Vagina (tissue), 2 donors: Measurements from ENCODE around the gene TMEM100.

Source experiments
- POLR2A ChIP-seq, 2 donors: fragments of 450-650 bp; IDR thresholded peaks; one replicate each; pipeline ENCODE4 v1.6.1; 2017; ENCODE audit warnings: antibody characterized with exemption in 2 of 2, mild to moderate bottlenecking in 2 of 2, moderate library complexity in 2 of 2
- POLR2AphosphoS5 ChIP-seq, 2 donors: sonication (generic); formaldehyde crosslinking; IDR thresholded peaks; one replicate each; pipeline ENCODE4 v1.9.0; 2017; ENCODE audit warnings: antibody characterized with exemption in 2 of 2, mild to moderate bottlenecking in 2 of 2, low read depth in 1 of 2; ENCODE audit not compliant: insufficient read depth in 1 of 2
- TF ChIP-seq, protein P1 (sequence below), 3 experiments: fragments of 450-650 bp in 2 of 3; fragments of 200-600 bp in 1 of 3; sonication (generic) in 1 of 3; IDR thresholded peaks; one replicate each; pipeline ENCODE4 v1.5.1; 2017 to 2019; ENCODE audit warnings: antibody characterized with exemption in 3 of 3, mild to moderate bottlenecking in 2 of 3, moderate library complexity in 2 of 3

DNA sequence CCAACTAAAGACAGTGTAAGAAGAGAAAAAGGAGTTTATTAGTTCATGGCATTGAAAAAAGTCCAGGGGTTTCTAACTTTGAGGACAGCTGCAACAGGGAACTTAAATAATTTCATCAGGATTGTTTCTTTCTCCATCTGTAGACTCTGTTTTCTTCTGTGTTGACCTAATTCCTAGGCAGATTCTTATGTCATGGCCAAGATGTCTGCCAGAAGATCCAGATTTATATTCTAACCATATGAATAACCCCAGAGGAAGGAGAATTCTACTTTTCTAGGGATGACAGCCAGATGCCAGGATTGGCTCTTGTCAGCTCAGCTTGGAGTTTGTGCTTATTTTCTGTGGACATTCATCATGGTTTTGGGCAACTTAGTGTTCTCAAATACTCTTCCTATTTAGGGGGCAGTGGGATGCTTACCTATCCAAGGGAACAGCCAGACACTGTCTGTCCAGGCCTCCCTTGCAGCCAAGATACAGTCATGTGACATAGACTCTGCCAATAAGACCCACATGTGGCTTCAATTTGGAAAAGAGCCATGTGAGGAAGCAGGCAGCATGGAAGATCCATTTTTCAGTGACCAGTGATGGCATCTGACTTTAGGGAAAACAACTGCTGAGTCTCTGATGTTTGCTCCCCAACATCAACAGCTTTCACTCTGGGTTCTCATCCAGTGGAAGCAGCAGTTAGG is 46.4 kb upstream of the TMEM100 start:
- TF ChIP-seq POLR2A (IDR thresholded peaks at IDR 0.05) (no peak), POLR2AphosphoS5 (IDR thresholded peaks at IDR 0.05; ENCODE audit: insufficient read depth in 1 of 2, low read depth in 1 of 2) (no peak)
- TF ChIP-seq, protein P1, sequence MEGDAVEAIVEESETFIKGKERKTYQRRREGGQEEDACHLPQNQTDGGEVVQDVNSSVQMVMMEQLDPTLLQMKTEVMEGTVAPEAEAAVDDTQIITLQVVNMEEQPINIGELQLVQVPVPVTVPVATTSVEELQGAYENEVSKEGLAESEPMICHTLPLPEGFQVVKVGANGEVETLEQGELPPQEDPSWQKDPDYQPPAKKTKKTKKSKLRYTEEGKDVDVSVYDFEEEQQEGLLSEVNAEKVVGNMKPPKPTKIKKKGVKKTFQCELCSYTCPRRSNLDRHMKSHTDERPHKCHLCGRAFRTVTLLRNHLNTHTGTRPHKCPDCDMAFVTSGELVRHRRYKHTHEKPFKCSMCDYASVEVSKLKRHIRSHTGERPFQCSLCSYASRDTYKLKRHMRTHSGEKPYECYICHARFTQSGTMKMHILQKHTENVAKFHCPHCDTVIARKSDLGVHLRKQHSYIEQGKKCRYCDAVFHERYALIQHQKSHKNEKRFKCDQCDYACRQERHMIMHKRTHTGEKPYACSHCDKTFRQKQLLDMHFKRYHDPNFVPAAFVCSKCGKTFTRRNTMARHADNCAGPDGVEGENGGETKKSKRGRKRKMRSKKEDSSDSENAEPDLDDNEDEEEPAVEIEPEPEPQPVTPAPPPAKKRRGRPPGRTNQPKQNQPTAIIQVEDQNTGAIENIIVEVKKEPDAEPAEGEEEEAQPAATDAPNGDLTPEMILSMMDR (IDR thresholded peaks at IDR 0.05) = no peak
